HepG2 (cell line): ENCODE results near the gene GTF2F1. TPM values are rescaled to one million over a fixed set of nuclear protein-coding genes. Genes with fewer than 3 reads are reported as not detected.
A peak's percentile ranks its signal among the peaks of the same experiment; 100 is the strongest.

Experiments
- ARHGAP35 ChIP-seq: sonication (generic); formaldehyde crosslinking; IDR thresholded peaks from 2 replicates; pipeline ENCODE4 v1.9.0; 2022; ENCODE audit warnings: mild to moderate bottlenecking, inconsistent platforms, moderate library complexity, missing genetic modification reagents, borderline replicate concordance
- ARID2 ChIP-seq: sonication (generic); formaldehyde crosslinking; IDR thresholded peaks from 2 replicates; pipeline ENCODE4 v1.8.1; 2022; ENCODE audit warnings: mild to moderate bottlenecking, missing genetic modification reagents, borderline replicate concordance
- ARNT2 ChIP-seq: sonication (generic); formaldehyde crosslinking; IDR thresholded peaks from 2 replicates; pipeline ENCODE4 v1.8.0; 2022; ENCODE audit warnings: mild to moderate bottlenecking, low read depth, missing genetic modification reagents, moderate library complexity
- CEBPZ ChIP-seq: IDR thresholded peaks from 2 replicates; pipeline ENCODE4 v1.6.1; 2012; ENCODE audit warnings: low read length, improper control_type of control experiment
- DR1 ChIP-seq: sonication (generic); formaldehyde crosslinking; IDR thresholded peaks from 2 replicates; pipeline ENCODE4 v1.8.0; 2021; ENCODE audit warnings: mild to moderate bottlenecking, missing genetic modification reagents, inconsistent platforms
- ETV5 ChIP-seq: IDR thresholded peaks from 2 replicates; pipeline ENCODE4 v1.6.1; 2018; ENCODE audit warnings: missing biosample characterization, missing genetic modification reagents, inconsistent platforms, borderline replicate concordance
- HOXA9 ChIP-seq: sonication (generic); formaldehyde crosslinking; IDR thresholded peaks from 2 replicates; pipeline ENCODE4 v1.8.1; 2022; ENCODE audit warnings: missing genetic modification reagents, mild to moderate bottlenecking, moderate library complexity, borderline replicate concordance
- HOXD1 ChIP-seq: sonication (generic); formaldehyde crosslinking; IDR thresholded peaks from 2 replicates; pipeline ENCODE4 v1.5.0; 2020; ENCODE audit warnings: missing genetic modification reagents
- MED8 ChIP-seq: sonication (generic); formaldehyde crosslinking; IDR thresholded peaks from 2 replicates; pipeline ENCODE4 v1.8.1; 2023; ENCODE audit warnings: mild to moderate bottlenecking, missing genetic modification reagents; ENCODE audit not compliant: insufficient replicate concordance
- MTA1 ChIP-seq: sonication (generic); formaldehyde crosslinking; IDR thresholded peaks from 2 replicates; pipeline ENCODE4 v1.4.0; 2020; ENCODE audit warnings: missing genetic modification reagents, mild to moderate bottlenecking, borderline replicate concordance
- NCOA2 ChIP-seq: sonication (generic); formaldehyde crosslinking; IDR thresholded peaks from 2 replicates; pipeline ENCODE4 v1.8.0; 2022; ENCODE audit warnings: inconsistent platforms
- RORA ChIP-seq: sonication (generic); formaldehyde crosslinking; IDR thresholded peaks from 2 replicates; pipeline ENCODE4 v1.5.0; 2020; ENCODE audit warnings: mild to moderate bottlenecking, missing genetic modification reagents, moderate library complexity
- SCMH1 ChIP-seq: sonication (generic); formaldehyde crosslinking; IDR thresholded peaks from 2 replicates; pipeline ENCODE4 v1.9.0; 2021; ENCODE audit warnings: missing genetic modification reagents, mild to moderate bottlenecking, borderline replicate concordance
- SMARCC2 ChIP-seq: fragments of 450-650 bp; IDR thresholded peaks from 2 replicates; pipeline ENCODE4 v1.6.1; 2017; ENCODE audit warnings: antibody characterized with exemption, mild to moderate bottlenecking
- TBX2 ChIP-seq: sonication (generic); formaldehyde crosslinking; IDR thresholded peaks from 2 replicates; pipeline ENCODE4 v1.5.0; 2020; ENCODE audit warnings: missing genetic modification reagents, mild to moderate bottlenecking, borderline replicate concordance
- YEATS4 ChIP-seq: sonication (generic); formaldehyde crosslinking; IDR thresholded peaks from 2 replicates; pipeline ENCODE4 v1.4.0; 2020; ENCODE audit warnings: missing genetic modification reagents, borderline replicate concordance
- ZFP91 ChIP-seq: sonication (generic); formaldehyde crosslinking; IDR thresholded peaks from 2 replicates; pipeline ENCODE4 v1.9.0; 2022; ENCODE audit warnings: missing genetic modification reagents, mild to moderate bottlenecking, borderline replicate concordance
- ZFX ChIP-seq: sonication (generic); formaldehyde crosslinking; IDR thresholded peaks from 2 replicates; pipeline ENCODE4 v1.4.0; 2020; ENCODE audit warnings: mild to moderate bottlenecking, low read depth, missing genetic modification reagents, moderate library complexity
- ZGPAT ChIP-seq: IDR thresholded peaks from 2 replicates; pipeline ENCODE4 v1.6.1; 2016; ENCODE audit warnings: mild to moderate bottlenecking
- ZNF205 ChIP-seq: IDR thresholded peaks from 2 replicates; pipeline ENCODE4 v1.6.1; 2018; ENCODE audit warnings: missing biosample characterization, missing genetic modification reagents
- ZNF33B ChIP-seq: sonication (generic); formaldehyde crosslinking; IDR thresholded peaks from 2 replicates; pipeline ENCODE4 v1.5.1; 2020; ENCODE audit warnings: mild to moderate bottlenecking, missing genetic modification reagents
- ZNF546 ChIP-seq: sonication (generic); formaldehyde crosslinking; conservative IDR thresholded peaks from 2 replicates; pipeline ENCODE4 v1.8.1; 2023; ENCODE audit warnings: mild to moderate bottlenecking, missing genetic modification reagents
- ZNF598 ChIP-seq: sonication (generic); formaldehyde crosslinking; IDR thresholded peaks from 2 replicates; pipeline ENCODE4 v1.5.1; 2020; ENCODE audit warnings: mild to moderate bottlenecking, missing genetic modification reagents, borderline replicate concordance
- polyA plus RNA-seq, 8 experiments: library from polyadenylated mRNA; depleted of rRNA in 3 of 8; stranded (reverse) in 7 of 8; unstranded in 1 of 8; fragments of >200 nt; fragmentation: Illumina TruSeq in 4 of 8; extraction: Trizol in 4 of 8; gene quantifications; 2 replicates each; pipeline versions ENCODE4 v1.2.1 to v1.2.3, GENCODE V29; 2011 to 2016; ENCODE audit warnings: low read depth in 4 of 8, missing spikeins in 1 of 8, mixed read lengths in 1 of 8; ENCODE audit not compliant: insufficient read depth in 1 of 8
- total RNA-seq, 5 experiments: library from RNA; depleted of rRNA; stranded (reverse); fragments of >200 nt; fragmentation: Illumina TruSeq; extraction: Trizol; gene quantifications; 2 replicates each; pipeline ENCODE4 v1.2.3, GENCODE V29; 2016; ENCODE audit warnings: low read depth in 1 of 5

Gene GTF2F1
- total and polyA plus RNA-seq, 2 of the 13 experiments (the other 11 are each of a cell fraction or from before 2014, with no cell fraction given), result 27.8 to 34.1 TPM

- TF ChIP-seq MED8 (CRISPR knock-in tag), result peak; percentile 72
- 0 out of 2 replicates have a peak, but pooled peaks have one; percentile 35 for TF ChIP-seq ARHGAP35 (CRISPR knock-in tag)
- TF ChIP-seq NCOA2 (CRISPR knock-in tag), result 0 out of 2 replicates have a peak, but pooled peaks have one; percentile 2
- TF ChIP-seq ZGPAT (CRISPR knock-in tag), result peak; percentile 56; the same call in 1 of the 2 replicates
- no peak for TF ChIP-seq RORA (CRISPR knock-in tag)
- peak; percentile 46; the same call in 1 of the 2 replicates for TF ChIP-seq YEATS4
- TF ChIP-seq ZNF205, result 0 out of 2 replicates have a peak, but pooled peaks have one; percentile 25
- 0 out of 2 replicates have a peak, but pooled peaks have one; percentile 60 for TF ChIP-seq ZNF33B (CRISPR knock-in tag)
- TF ChIP-seq HOXA9 (CRISPR knock-in tag), result peak; percentile 64; the same call in 1 of the 2 replicates
- peak; percentile 95 for TF ChIP-seq CEBPZ
- peak; percentile 58; the same call in 1 of the 2 replicates for TF ChIP-seq TBX2 (CRISPR knock-in tag)
- TF ChIP-seq ETV5 (CRISPR knock-in tag), result no peak
- peak; percentile 71; the same call in 1 of the 2 replicates for TF ChIP-seq ZFP91
- no peak for TF ChIP-seq SMARCC2
- TF ChIP-seq ZFX (CRISPR knock-in tag), result peak; percentile 93
- peak; percentile 40; the same call in 1 of the 2 replicates for TF ChIP-seq HOXD1 (CRISPR knock-in tag)
- TF ChIP-seq ZNF546 (CRISPR knock-in tag), result no peak
- peak; percentile 91 for TF ChIP-seq DR1 (CRISPR knock-in tag)
- TF ChIP-seq ARNT2, result peak; percentile 83; the same call in 1 of the 2 replicates
- 0 out of 2 replicates have a peak, but pooled peaks have one; percentile 64 for TF ChIP-seq ARID2 (CRISPR knock-in tag)
- TF ChIP-seq MTA1, result peak; percentile 36; the same call in 1 of the 2 replicates
- no peak for TF ChIP-seq SCMH1 (CRISPR knock-in tag)
- 0 out of 2 replicates have a peak, but pooled peaks have one; percentile 14 for TF ChIP-seq ZNF598
Measured at GRCh38 chr19:6372594-6373095, 20.3 kb downstream of the GTF2F1 start, which contains the start of gene ALKBH7 (continued).
